GM19351 (cell line): ENCODE data around the gene ZNF358.
A peak's percentile ranks its signal among the peaks of the same experiment; 100 is the strongest.
"Not testable (repeated sequence)": the region's sequence is repeated elsewhere in the genome, so short reads cannot be mapped to it uniquely, and the experiment has no call there.

Source experiments
- ATAC-seq: cut with Tn5 transposase; IDR thresholded peaks from one replicate; pipeline ENCODE4 v1.9.1; 2021; ENCODE audit warnings: mild to moderate bottlenecking, moderate library complexity; ENCODE audit not compliant: unreplicated experiment

ZNF358 gene

DNA sequence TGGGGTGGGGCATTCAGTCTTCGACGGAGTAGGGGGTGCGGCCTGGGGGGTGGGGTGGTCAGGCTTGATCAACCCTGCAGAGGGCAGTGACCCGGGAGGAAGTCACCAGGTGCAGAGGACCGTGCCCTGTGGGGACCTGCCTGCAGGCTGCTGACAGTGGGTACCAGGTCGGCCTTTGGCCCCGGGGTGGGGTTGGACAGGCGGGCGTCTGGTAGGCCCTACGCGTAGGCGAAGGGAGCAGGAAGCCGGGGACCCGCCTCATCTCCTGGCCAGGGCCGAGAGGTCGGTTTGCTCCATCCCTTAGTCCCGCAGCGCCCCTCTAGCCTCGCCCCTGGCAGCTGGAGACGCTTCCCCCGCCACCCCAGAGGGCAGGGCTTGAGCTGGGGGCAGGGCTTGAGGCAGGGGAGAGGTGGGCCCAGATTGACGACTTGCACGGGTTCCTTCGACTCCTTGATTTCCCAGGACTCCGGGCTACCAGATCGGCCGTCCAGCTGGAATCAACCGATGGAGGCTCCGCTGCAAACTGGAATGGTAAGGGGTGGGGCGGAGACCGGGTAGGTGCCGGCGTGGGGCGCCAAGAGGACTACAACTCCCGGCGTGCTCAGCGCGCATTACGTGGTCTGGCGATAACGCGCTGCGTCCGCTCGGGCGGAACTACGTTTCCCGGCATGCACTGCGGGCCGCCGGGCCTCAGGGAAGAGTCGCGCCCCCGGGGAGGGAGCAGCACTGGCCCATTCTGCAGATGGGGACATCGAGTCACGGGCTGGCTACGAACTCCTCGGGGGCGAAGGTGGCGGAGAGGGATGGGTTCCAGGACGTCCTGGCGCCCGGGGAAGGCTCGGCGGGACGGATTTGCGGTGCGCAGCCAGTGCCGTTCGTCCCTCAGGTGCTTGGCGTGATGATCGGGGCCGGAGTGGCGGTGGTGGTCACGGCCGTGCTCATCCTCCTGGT lies 19.4 kb downstream of the ZNF358 start, which contains the start of gene PNPLA6:
TSS of gene PNPLA6 (plus strand) at position 671 of the 951 bp plus-strand sequence. CDS start at position 743, 72 bp downstream.
- peak; percentile 70 for ATAC-seq

DNA sequence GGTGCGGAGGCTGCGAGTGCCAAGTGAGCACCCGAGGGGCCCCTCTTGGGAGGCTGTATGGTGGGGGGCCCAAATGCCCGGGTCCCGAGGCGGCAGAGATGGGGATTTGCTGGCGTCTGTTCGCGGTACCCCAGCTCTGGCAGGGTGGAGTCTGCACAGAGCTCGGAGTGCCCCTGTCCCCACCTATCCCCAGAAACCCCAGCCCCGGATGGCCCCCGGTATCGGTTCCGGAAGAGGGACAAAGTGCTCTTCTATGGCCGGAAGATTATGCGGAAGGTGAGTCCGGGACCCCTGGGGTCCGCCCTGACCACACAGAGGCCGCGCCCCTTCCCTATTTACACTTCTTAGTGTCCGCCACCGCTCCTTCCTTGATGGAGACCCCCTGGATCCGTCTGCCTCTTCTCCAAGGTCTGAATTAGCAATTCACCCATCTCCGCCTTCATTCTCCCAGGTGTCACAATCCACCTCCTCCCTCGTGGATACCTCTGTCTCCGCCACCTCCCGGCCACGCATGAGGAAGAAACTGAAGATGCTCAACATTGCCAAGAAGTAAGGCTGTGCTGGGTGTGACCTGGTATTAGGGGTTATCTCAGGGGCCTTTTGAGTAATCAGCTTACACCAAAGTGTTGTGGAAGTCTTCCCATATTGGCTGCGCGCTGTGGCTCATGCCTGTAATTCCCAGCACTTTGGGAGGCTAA lies 20.2 kb downstream of the ZNF358 start:
- ATAC-seq, result no peak

DNA sequence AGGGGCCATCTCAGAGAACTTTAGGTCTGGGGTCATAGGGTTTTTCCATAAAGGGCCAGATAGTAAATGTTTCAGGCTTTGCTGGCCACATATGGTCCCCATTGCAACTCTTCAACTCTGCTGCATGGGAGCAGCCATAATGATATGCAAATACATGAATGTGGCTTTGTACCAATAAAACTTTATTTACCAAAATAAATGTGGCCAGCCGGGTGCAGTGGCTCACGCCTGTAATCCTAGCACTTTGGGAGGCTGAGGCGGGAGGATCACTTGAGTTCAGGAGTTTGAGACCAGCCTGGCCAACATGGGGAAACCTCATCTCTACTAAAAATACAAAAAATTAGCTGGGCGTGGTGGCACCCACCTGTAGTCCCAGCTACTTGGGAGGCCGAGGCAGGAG lies 23.1 kb downstream of the ZNF358 start:
- ATAC-seq, result not testable (repeated sequence)

DNA sequence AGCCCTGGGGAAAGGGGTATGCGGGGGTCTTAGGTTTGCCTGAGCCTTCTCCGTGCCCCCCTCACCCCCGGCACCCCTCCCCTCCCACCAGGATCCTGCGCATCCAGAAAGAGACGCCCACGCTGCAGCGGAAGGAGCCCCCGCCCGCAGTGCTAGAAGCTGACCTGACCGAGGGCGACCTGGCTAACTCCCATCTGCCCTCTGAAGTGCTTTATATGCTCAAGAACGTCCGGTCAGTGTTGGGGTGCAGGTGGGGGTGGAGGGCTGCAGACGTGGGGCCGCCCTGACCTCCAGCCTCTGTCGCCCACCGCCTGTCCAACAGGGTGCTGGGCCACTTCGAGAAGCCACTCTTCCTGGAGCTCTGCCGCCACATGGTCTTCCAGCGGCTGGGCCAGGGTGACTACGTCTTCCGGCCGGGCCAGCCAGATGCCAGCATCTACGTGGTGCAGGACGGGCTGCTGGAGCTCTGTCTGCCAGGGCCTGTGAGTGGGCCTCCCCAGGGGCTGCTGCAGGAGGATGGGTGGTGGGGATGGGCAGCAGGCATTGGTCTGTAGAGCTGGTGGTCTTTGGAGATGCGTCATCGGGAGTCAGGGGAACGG lies 24.0 kb downstream of the ZNF358 start:
- no peak for ATAC-seq

DNA sequence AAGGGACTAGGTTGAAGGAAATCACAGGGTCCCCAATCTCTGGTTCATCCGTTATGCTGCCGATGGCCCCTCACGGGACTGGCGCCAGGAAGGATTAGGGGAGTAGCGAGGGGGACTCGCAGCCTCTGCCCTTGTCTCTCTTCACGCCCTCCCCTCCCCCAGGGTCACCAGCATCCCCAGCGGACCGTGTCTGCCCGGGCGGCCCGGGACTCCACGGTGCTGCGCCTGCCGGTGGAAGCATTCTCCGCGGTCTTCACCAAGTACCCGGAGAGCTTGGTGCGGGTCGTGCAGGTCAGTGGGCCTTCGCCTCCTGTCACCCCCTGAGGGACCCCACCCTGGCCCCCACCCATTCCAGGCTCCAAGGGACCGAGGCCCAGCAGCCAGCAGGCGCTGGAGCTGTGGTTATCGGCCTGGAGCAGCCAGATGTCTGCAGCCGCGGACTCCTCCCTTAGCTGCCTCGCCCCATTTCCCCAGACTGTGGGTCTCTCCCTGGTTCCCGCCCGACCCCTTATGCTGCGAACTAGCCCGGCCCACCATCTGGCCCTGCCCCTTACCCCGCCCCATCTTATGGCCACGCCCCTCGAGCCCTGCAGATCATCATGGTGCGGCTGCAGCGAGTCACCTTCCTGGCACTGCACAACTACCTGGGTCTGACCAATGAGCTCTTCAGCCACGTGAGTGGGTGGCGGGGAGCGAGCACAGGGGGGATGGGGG lies 25.0 kb downstream of the ZNF358 start:
- ATAC-seq, result no peak

DNA sequence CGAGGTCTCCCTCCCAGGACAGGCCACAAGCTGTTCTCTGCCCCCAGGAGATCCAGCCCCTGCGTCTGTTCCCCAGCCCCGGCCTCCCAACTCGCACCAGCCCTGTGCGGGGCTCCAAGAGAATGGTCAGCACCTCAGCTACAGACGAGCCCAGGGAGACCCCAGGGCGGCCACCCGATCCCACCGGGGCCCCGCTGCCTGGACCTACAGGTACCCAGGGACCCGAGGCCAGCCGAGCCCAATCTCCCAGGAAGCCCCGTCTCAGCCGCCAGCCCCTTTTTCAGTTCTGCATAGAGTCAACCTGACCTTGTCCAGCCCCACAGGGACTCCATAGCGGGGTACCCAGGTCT lies 25.5 kb downstream of the ZNF358 start:
- no peak for ATAC-seq

DNA sequence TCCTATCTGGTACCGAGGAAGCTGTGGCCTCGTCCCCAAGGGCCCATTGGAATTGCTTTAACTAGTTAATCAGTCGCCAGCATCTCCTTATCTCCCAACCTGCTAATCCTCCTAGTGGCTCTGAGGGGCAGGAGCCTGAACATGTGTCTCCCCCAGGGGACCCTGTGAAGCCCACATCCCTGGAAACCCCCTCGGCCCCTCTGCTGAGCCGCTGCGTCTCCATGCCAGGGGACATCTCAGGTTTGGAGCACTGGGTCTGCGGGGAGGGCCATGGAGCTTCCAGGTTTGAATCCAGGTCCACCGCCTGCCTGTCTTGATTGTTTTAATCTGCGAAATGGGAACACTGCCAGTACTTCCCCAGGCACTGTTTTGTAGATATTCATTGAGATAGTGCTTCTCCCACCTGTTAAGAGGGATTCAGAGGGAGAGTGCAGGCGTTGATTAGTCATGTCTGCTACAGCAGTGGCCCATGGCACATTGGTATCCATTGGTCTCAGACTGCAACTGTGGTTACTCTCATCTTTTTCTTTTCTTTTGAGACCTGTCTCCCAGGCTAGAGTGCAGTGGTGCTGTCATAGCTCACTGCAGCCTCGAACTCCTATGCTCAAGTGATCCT lies 26.0 kb downstream of the ZNF358 start:
- ATAC-seq, result no peak

DNA sequence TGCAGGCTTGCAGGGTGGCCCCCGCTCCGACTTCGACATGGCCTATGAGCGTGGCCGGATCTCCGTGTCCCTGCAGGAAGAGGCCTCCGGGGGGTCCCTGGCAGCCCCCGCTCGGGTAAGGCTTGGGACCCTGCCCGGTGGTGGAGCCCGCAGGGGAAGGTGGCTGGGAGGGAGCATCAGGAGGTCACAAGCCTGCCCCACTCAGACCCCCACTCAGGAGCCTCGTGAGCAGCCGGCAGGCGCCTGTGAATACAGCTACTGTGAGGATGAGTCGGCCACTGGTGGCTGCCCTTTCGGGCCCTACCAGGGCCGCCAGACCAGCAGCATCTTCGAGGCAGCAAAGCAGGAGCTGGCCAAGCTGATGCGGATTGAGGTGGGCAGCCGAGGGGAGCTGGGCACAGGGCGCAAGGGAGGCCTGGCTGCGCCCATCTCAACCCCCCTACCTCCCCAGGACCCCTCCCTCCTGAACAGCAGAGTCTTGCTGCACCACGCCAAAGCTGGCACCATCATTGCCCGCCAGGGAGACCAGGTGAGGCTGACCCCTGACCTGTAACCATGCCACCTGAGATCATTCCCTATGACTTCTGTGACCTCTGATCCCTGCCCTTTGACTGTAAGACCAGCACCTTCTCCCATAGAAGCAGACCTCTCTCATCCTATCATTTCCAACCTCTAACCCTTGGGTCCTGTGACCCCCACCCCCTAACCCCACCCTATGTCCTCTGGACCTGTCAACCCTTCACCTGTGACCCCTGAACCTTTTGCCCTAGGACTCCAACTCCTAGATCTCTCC lies 26.8 kb downstream of the ZNF358 start:
- no peak for ATAC-seq

DNA sequence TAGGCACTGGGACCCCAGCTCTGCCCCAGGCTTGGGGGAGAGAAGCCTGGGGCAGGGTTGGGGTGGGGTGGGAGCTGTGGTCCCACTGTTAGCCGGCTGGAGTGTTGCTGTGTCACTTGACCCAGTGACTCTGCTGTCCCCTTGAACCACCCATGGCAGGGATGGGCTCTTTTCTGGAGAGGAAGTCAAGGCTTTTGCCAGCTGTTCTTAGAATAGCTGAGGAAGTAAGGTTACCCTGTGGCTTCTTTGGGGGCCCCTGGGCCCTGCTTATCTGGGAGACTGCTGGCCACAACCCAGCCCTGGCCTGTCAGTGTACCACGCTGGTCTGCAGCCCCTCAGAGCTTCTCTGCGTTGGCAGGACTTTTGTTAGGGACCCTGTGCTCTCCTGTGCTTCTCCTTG lies 28.7 kb downstream of the ZNF358 start:
- no peak for ATAC-seq

DNA sequence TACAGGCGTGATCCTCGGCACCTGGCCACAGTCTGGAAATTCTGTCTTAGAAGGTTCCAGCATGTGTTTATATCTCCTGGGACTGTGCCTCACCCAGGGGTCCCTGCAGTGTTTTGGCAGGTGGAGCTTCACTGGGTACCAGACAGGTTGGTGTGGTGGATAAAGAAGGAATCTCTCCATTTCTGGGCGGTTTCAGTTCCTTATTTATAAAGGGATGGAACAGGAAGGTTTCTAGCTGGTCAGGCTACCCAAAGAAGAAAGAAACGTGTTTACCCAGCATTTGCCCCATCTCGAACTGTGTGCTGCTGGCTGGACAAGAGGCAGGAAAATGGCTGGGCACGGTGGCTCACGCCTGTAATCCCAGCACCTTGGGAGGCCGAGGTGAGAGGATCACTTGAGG lies 29.4 kb downstream of the ZNF358 start:
- ATAC-seq, result no peak

DNA sequence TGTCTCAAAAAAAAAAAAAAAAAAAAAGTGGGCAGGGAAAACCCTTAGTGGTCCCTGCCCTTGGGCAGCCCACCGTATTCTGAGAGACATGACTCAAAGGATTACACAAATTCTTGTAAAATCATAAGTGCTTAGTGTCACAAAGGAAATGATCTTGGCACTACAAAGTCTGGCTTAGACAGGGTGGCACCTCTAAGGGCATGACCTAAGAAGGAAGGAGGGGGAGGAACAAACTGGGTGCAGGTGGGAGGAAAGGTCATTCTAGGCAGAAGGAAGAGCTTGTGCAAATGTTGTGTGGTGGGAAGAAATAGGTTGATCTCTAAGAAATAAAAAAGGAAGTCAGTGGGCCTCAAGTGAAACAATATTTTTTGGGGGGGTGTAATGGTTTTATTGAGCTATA lies 30.0 kb downstream of the ZNF358 start:
- ATAC-seq, result no peak

DNA sequence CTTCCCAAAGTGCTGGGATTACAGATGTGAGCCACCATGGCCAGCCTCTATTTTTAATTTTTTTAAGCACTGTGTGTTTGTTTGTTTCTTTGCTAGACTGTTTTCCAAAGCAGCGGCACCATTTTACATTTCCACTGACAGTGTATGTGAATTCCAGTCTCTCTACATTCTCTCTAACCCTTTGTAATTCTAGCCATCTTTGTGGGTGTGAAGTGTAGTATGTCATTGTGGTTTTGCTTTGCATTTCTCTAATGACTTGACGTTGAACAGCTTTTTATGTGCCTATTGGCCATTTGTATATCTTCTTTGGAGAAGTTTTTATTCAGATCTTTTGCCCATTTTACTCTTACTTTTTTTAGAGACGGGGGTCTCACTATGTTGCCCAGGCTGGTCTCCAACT lies 31.3 kb downstream of the ZNF358 start:
- no peak for ATAC-seq

DNA sequence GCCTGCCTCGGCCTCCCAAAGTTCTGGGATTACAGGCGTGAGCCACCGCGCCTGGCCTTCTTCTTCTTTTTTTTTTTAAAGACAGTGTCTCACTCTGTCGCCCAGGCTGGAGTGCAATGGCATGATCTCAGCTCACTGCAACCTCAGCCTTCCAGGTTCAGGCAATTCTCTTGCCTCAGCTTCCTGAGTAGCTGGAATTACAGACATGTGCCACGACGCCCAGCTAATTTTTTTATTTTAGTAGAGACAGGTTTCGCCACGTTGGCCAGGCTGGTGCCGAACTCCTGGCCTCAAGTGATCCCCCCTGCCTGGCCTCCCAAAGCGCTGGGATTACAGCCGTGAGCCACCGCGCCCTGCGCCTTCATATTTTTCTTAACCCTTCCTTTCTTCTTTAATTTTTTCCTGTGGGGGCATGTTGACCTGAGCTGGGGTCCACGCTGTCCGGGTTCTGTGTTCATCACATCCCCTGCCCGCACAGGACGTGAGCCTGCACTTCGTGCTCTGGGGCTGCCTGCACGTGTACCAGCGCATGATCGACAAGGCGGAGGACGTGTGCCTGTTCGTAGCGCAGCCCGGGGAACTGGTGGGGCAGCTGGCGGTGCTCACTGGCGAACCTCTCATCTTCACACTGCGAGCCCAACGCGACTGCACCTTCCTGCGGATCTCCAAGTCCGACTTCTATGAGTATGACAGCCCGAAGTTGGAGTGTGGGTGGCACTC lies 33.7 kb downstream of the ZNF358 start:
- no peak for ATAC-seq

DNA sequence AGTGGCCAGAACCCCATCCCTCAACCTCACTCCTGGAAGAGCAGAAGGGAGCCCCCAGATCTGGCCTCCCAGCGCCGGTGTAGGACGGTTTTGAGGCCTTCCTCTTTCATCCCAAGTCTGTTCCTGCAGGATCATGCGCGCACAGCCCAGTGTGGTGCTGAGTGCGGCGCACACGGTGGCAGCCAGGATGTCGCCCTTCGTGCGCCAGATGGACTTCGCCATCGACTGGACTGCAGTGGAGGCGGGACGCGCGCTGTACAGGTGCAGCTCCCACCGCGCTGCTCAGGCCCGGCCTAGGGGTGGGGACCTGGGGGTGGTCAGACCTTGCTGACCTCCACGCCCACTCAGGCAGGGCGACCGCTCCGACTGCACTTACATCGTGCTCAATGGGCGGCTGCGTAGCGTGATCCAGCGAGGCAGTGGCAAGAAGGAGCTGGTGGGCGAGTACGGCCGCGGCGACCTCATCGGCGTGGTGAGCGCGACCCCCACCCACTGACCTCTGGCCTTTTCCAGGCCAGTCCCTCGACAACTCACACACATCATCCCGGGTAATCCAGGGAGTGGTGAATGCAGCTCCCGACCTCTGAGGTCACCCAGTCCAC lies 34.4 kb downstream of the ZNF358 start:
- no peak for ATAC-seq

DNA sequence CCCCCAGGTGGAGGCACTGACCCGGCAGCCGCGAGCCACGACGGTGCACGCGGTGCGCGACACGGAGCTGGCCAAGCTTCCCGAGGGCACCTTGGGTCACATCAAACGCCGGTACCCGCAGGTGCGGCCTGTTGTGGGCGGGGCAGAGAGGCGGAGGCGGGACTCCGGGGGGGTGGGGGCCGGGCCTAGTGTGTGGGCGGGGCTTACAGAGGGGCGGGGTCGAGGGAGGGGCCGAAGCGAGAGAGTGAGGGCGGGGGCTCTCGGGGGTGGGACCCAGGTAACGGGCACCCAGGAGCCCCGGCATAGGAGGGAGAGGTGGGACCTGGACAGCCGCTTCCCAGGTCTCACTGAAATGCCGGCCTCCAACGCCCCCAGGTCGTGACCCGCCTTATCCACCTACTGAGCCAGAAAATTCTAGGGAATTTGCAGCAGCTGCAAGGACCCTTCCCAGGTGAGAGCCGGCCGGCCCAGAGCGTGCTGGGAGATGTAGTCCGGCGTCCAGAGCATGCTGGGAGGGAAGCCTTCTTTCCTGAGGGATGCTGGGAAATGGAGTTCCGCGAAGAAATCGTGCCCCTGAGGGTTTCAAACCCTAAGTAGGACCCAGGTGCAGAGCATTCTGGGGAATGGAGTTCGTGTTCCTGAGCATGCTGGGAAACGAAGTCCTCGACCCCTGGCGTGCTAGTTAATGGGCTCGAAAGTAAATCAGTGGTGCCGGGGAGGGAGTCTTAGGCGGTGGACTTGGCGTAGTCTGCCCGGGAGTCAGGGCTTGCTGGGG lies 35.3 kb downstream of the ZNF358 start:
- ATAC-seq, result no peak

DNA sequence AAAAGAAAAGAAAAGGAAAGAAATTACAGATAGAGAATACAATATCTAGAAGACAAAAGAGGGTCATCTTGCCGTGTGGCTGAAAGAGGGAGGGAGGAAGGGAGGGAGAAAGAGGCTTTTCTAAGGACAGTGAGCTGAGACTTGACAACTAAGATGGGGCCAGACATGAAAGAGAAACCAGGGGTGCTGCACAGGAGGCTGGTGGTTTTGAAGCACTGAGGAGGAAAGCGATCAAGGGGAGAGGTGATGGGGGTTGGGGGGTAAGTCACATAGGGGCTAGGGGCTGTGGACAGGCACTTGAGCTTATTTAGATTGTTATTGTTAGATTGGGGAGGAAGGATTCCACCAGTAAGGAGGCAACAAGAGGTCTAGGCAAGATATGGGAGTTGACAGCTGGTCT lies 36.9 kb downstream of the ZNF358 start:
- no peak for ATAC-seq

DNA sequence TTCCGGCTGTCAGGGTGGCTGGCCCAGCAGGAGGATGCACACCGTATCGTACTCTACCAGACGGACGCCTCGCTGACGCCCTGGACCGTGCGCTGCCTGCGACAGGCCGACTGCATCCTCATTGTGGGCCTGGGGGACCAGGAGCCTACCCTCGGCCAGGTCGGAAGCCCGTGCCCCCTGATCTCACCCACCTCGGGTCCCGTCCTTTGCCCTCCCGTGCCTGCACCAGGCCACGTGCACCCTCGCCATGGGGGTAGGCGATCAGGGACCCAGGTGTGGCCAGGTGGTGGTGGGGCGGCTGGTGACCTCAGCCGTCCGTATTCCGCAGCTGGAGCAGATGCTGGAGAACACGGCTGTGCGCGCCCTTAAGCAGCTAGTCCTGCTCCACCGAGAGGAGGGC lies 38.7 kb downstream of the ZNF358 start:
- no peak for ATAC-seq
